Islet precursor cell (in vitro differentiated cells): ENCODE data around the gene PSMB11.

Source experiments
- DNase-seq: peaks from one replicate; pipeline ENCODE4 v3.0.0-alpha.2; 2018

The PSMB11 gene

DNA sequence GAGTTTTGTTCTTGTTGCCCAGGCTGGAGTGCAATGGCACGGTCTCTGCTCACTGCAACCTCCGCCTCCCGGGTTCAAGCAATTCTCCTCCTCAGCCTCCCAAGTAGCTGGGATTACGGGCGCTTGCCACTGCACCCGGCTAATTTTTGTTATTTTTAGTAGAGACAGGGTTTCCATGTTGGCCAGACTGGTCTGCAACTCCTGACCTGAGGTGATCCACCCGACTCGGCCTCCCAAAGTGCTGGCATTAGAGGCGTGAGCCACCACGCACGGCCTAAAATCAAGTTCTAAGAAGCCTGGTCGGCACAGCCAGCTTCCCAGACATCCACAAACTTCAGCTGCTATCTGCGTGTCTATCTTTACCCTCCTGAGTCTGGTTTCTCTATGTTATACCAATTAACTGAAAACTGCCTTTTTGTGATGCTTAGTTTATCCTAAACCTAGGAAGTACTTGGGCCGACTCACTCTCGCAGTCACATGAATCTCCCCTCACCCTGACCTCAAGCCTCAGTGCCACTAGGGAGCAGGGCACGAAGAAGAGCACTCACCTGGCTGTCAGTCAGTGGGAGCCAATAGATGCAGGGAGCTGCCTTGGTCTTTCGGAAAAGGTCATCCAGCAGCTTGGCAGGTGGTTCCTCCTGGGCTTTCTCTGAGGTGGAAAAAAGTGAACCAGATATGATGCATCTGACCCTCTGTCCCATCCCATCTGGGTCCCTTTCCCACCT is 18.7 kb downstream of the PSMB11 start:
- DNase-seq: no peak

DNA sequence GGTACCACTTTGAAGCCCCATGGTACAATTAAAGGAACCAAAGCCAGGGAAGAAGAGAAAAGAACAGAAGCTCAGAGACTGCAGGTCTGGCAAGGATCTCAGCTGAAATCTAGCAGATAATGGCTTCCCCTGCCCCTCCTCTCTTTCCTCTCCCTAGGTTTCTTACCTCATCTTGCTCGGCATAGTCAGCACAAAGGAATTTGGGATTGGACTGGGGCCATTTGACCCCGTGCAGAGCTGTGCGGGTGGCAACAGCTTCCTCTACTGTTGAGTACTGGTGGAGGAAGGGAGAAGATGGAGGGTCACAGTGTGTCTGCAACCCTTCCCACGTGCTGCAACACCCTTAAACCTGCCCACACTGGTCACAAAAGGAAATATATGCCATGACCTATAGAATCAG is 20.0 kb downstream of the PSMB11 start:
- peak; percentile 97 for DNase-seq

DNA sequence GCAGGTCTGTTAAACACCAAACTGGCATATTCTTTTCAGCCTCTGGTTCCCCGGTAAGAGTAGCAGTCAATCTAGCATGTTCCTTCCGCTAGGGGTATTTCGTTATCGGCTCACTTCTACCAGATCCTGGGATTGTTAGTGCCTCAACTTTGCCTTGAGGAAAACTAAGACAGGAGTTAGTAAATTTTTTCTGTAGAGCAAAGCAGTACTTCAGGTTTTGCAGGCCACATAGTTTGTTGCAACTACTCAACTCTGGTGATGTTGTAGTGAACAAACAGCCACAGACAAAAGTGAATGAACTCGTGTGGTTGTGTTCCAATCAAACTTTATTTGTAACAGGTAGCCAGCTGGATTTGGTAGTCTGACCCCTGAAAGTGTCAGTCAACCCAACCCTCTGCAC is 21.6 kb downstream of the PSMB11 start:
- peak; percentile 47 for DNase-seq

DNA sequence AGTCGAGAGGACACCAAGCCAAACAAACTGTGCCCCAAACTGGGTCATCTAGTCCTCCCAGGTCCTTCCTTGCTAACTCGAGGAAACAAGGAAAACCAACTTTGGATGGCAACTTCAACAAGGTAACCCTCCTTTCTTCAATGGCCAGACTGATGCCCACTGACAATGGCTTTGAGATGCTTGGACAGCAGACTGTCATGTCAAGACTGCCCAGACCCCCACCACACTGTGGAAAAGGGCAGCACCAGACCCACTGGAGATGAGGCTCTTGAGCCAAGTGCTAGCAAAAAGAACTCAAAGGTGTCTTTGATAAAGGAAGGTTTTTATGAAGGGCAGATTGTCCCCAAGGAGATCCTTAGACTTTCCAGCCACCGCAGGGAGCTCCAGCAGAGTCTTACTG is 24.4 kb downstream of the PSMB11 start:
- DNase-seq: no peak

GRCh38 chr14:23066855-23067744 is 25.1 kb downstream of the PSMB11 start:
- DNase-seq: no peak

GRCh38 chr14:23067847-23068788 is 26.1 kb downstream of the PSMB11 start:
- DNase-seq: no peak

DNA sequence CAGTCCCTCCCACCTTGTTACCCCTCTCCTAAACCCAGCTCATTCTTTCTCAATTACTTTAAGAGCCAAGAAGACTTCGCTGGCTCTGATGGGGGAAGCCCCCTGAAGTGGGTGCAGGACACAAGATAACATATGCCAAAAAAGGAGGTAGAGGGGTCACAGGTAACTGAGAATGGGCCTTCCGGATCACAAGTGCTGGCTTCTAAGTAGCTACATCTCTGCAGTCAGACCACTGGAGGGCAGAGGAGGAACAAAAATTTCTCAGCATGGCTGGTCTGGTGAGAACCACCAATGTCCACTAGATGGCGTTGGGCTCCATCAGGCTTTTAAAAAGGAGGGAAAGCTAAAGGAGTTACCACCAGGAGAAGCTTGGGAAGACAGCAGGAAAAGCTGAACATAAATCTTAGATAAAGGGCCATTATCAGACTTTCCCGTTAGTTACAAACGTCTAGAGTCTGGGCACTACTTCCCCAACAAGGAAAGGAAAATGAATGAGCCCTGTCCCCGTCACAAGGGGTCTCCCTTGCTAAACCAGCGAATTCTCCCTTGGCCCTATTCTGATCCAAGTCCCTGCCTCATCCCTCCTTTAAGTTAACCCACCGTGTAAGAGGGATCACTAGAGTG is 26.9 kb downstream of the PSMB11 start:
- peak; percentile 96 for DNase-seq

DNA sequence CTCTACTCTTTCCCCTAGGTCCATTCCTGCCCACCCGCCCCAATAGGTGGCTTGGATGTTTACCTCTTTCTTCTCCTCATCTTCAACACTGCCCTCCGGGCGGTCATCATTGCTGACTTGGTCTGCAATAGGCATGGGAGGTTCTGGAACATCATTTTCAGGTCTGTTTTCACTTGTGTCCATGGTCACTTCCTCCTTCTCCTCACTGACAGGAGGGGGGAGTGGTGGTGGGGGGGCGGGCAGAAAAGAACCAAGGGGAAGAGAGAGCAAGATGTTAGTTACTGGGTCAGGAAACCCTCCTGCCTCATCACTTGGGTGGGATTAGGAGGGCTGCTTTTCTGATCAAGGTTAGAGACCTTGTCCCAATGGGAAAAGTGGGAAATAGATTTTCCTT is 27.4 kb downstream of the PSMB11 start:
- DNase-seq: no peak

- no peak for DNase-seq
Observed at GRCh38 chr14:23070262-23071129, 28.5 kb downstream of the PSMB11 start.

GRCh38 chr14:23071244-23071920 is 29.4 kb downstream of the PSMB11 start:
- DNase-seq: peak; percentile 97

GRCh38 chr14:23071921-23072539 is 30.0 kb downstream of the PSMB11 start:
- DNase-seq: peak; percentile 87

GRCh38 chr14:23074906-23075305 is 32.9 kb downstream of the PSMB11 start:
- no peak for DNase-seq

DNA sequence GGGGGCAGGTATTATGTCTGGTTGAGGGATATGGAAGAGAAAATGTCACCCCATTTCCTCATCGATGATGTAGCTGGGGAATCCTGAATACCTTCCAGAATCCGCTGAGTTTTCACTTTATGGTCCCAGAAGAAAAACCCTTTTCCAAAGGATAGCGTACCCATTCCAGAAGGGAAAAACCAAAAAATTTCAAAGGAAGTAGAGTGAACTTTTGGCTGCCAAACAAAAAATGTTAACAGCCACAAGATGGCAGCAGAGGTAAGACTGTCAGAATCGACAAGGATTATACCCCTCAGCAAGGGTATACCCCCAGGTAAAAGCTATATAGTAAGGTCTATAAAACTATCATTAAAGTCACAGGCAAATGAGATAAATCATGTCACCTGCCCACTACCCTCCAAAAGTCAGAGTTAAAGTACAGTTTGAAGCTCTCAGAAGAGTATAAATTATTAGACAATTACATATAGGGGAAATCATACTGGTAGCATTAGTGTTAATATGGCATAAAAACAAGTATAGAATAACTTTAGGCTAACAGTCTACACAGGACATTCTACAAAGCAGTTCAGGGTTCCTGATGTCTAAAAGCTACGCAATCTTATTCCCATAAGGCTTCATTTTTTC is 34.9 kb downstream of the PSMB11 start:
- DNase-seq: no peak

DNA sequence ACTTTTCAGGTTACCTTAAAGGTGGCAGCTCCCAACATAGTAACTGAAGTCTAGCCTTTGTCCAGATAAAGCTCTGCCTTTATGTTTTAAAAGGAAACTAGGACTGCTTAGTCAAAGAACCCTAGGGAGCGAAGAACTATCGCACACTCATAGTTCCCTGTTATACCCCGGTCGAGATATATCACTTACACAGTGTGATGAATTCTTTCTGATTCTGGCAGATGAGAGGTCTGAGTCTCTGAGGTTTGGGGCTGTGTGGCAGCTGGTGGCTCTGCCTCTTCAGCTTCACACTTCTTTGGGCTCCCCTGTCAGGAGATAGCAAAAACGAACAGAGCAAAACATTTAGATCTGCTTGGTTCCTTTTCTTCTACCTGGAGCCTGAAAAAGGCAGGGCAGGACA is 36.0 kb downstream of the PSMB11 start:
- no peak for DNase-seq

GRCh38 chr14:23078692-23079116 is 36.7 kb downstream of the PSMB11 start:
- peak; percentile 93 for DNase-seq

GRCh38 chr14:23079716-23080115 is 37.7 kb downstream of the PSMB11 start:
- DNase-seq: no peak

DNA sequence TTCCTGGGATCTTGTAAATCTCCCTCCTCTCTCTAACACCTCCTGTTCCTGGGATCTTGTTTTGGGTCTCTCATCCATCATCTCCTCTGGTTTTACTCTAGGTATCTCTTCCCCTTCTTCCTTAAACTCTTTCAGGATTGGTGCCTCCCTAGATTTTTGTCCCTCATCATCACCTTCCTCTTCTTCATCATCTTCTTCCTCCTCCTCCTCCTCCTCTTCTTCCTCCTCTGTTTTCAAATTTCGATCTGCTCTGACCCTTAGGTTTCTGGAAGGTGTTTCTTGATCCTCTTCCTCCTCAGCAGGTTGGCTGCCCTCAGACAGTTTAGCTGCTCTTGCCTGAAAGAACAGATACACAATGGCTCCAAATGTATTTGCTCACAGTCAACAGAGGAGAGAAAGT is 38.5 kb downstream of the PSMB11 start:
- DNase-seq: no peak

DNA sequence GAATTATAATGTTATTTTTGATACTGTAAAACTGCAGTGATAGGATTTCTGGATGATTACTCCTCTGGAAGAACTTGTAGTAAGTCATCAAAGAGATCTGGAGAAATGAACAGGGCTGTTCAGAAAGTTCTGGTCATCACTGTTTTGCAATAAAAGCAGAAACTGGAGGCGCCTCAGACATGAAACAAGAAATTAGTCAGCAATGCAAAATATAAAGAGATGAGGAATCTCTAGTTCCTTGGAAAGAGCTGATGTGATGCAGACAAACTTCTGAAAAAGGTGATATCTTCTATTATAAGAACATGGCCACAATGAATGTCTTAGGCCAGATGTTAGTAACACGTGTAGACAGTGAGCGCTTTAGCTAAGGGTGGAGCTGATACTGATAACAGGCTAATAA is 43.4 kb downstream of the PSMB11 start:
- no peak for DNase-seq

DNA sequence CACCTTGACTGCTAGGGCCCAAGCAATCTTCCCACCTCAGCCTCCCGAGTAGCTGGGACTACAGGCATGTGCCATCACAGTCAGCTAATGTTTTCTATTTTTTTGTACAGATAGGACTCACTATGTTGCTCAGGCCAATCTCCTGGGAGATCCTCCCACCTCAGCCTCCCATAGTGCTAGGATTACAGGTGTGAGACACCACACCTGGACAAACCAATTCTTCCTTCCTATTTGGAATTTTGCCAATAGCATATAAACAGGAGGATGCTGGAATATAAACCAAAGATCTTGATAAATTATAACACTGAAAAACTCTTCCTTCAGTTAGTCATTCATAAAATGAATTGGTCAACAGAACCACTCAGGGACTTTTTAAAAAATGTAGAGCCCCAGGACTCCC is 44.6 kb downstream of the PSMB11 start:
- no peak for DNase-seq
